Neural cell (in vitro differentiated cells): Measurements from ENCODE around the gene BTBD1.

Experiments used
- EP300 ChIP-seq: fragments of 450-650 bp; conservative IDR thresholded peaks from 2 replicates; pipeline ENCODE4 v1.6.1; 2014; ENCODE audit warnings: antibody characterized with exemption, mild to moderate bottlenecking, moderate library complexity; ENCODE audit not compliant: poor library complexity, severe bottlenecking
- EZH2 ChIP-seq: fragments of 200-600, 300-800 bp; shearing (Covaris generic), sonication (generic); IDR thresholded peaks from 2 replicates; pipeline ENCODE4 v1.6.1; 2014; ENCODE audit warnings: antibody characterized with exemption, low read length, borderline replicate concordance, mild to moderate bottlenecking; ENCODE audit not compliant: insufficient read depth, poor library complexity, severe bottlenecking
- MXI1 ChIP-seq: fragments of 450-650 bp; conservative IDR thresholded peaks from 2 replicates; pipeline ENCODE4 v1.6.1; 2014; ENCODE audit warnings: antibody characterized with exemption, mild to moderate bottlenecking; ENCODE audit not compliant: poor library complexity, severe bottlenecking
- POLR2AphosphoS5 ChIP-seq: IDR thresholded peaks from 2 replicates; pipeline ENCODE4 v1.6.1; 2012
- RAD21 ChIP-seq: fragments of 450-650 bp; conservative IDR thresholded peaks from 2 replicates; pipeline ENCODE4 v1.6.1; 2014; ENCODE audit warnings: antibody characterized with exemption, mild to moderate bottlenecking, moderate library complexity
- REST ChIP-seq: IDR thresholded peaks from 2 replicates; pipeline ENCODE4 v1.6.1; 2012; ENCODE audit warnings: borderline replicate concordance
- SMC3 ChIP-seq: fragments of 450-650 bp; conservative IDR thresholded peaks from 2 replicates; pipeline ENCODE4 v1.6.1; 2014; ENCODE audit warnings: antibody characterized with exemption, mild to moderate bottlenecking, moderate library complexity; ENCODE audit not compliant: poor library complexity
- TAF1 ChIP-seq: IDR thresholded peaks from 2 replicates; pipeline ENCODE4 v1.6.1; 2012; ENCODE audit warnings: low read depth
- TF ChIP-seq, protein P1 (sequence below): fragments of 450-650 bp; IDR thresholded peaks from 2 replicates; pipeline ENCODE4 v1.5.1; 2014; ENCODE audit warnings: antibody characterized with exemption, mild to moderate bottlenecking, moderate library complexity; ENCODE audit not compliant: poor library complexity, severe bottlenecking

DNA sequence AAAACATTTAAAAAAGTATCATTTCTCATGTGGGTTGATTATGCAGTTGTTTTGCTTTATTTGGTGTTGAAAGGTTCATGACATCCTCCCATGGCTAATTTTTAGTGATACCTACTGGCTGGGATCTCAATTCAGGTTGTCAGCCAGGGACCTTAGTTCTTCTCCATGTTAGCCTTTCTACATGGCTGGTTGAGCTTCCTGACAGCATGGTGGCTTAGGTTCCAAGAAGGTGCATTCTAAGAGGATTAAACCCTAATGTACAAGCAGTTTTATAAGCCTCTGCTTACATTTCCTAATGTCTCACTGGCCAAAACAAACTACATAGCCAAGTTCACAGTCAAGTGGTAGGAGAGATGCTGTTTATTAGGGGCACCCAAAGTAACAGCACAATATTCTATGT is 31.0 kb upstream of the BTBD1 start:
- TF ChIP-seq, protein P1, sequence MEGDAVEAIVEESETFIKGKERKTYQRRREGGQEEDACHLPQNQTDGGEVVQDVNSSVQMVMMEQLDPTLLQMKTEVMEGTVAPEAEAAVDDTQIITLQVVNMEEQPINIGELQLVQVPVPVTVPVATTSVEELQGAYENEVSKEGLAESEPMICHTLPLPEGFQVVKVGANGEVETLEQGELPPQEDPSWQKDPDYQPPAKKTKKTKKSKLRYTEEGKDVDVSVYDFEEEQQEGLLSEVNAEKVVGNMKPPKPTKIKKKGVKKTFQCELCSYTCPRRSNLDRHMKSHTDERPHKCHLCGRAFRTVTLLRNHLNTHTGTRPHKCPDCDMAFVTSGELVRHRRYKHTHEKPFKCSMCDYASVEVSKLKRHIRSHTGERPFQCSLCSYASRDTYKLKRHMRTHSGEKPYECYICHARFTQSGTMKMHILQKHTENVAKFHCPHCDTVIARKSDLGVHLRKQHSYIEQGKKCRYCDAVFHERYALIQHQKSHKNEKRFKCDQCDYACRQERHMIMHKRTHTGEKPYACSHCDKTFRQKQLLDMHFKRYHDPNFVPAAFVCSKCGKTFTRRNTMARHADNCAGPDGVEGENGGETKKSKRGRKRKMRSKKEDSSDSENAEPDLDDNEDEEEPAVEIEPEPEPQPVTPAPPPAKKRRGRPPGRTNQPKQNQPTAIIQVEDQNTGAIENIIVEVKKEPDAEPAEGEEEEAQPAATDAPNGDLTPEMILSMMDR = no peak
- TF ChIP-seq POLR2AphosphoS5 = no peak
- TF ChIP-seq EP300 = no peak
- TF ChIP-seq EZH2 = no peak
- TF ChIP-seq SMC3 = no peak
- TF ChIP-seq REST = no peak
- no peak for TF ChIP-seq MXI1
- TF ChIP-seq RAD21 = no peak
- no peak for TF ChIP-seq TAF1
